Esophagus (tissue), 2 donors: Measurements from ENCODE around the gene RPS16. TPM values are rescaled to one million over a fixed set of nuclear protein-coding genes. Genes with fewer than 3 reads are reported as not detected.
A peak's percentile ranks its signal among the peaks of the same experiment; 100 is the strongest.

Source experiments
- H3K27ac ChIP-seq, 2 donors: one replicate each; pipeline ENCODE4 v1.5.1; 2013; ENCODE audit warnings: low read depth in 2 of 2, mild to moderate bottlenecking in 2 of 2, inconsistent platforms in 1 of 2, low read length in 1 of 2, moderate library complexity in 1 of 2
- H3K27me3 ChIP-seq, 2 donors: one replicate each; pipeline ENCODE4 v1.6.1; 2013; ENCODE audit warnings: low read length in 2 of 2, control low read depth in 1 of 2, mild to moderate bottlenecking in 1 of 2; ENCODE audit not compliant: insufficient read depth in 2 of 2, control insufficient read depth in 1 of 2
- H3K36me3 ChIP-seq, 2 donors: one replicate each; pipeline ENCODE4 v1.6.1; 2013; ENCODE audit warnings: low read length in 1 of 2; ENCODE audit not compliant: control insufficient read depth in 2 of 2, insufficient read depth in 2 of 2
- H3K4me1 ChIP-seq, 2 donors: one replicate each; pipeline ENCODE4 v1.6.1; 2013; ENCODE audit warnings: low read length in 1 of 2; ENCODE audit not compliant: control insufficient read depth in 2 of 2, insufficient read depth in 2 of 2
- H3K4me3 ChIP-seq, 2 donors: one replicate each; pipeline ENCODE4 v1.5.1; 2013; ENCODE audit warnings: low read length in 2 of 2, mild to moderate bottlenecking in 2 of 2, low read depth in 1 of 2, moderate library complexity in 1 of 2
- H3K9me3 ChIP-seq, 2 donors: one replicate each; pipeline ENCODE4 v1.6.1; 2013; ENCODE audit warnings: mild to moderate bottlenecking in 2 of 2, low read depth in 1 of 2, low read length in 1 of 2, moderate library complexity in 1 of 2; ENCODE audit not compliant: control insufficient read depth in 2 of 2, insufficient read depth in 1 of 2
- WGBS, 2 donors: extraction: QIAGEN DNeasy Blood & Tissue Kit; methylation state at CpG; one replicate each; pipeline ENCODE4 v1.1.7; 2013; 5-methylcytosine and 5-hydroxymethylcytosine counted together
- polyA plus RNA-seq, 2 donors: library from polyadenylated mRNA; stranded (reverse); fragments of 200-250 nt; gene quantifications; one replicate each; pipeline ENCODE4 v1.2.3, GENCODE V29; 2013
- donor health status: healthy with polysubstance abuse.
- donor health status: Bipolar disorder and iron deficiency.

The RPS16 gene
- polyA plus RNA-seq, 2 donors = 1,628 to 3,096 TPM

DNA sequence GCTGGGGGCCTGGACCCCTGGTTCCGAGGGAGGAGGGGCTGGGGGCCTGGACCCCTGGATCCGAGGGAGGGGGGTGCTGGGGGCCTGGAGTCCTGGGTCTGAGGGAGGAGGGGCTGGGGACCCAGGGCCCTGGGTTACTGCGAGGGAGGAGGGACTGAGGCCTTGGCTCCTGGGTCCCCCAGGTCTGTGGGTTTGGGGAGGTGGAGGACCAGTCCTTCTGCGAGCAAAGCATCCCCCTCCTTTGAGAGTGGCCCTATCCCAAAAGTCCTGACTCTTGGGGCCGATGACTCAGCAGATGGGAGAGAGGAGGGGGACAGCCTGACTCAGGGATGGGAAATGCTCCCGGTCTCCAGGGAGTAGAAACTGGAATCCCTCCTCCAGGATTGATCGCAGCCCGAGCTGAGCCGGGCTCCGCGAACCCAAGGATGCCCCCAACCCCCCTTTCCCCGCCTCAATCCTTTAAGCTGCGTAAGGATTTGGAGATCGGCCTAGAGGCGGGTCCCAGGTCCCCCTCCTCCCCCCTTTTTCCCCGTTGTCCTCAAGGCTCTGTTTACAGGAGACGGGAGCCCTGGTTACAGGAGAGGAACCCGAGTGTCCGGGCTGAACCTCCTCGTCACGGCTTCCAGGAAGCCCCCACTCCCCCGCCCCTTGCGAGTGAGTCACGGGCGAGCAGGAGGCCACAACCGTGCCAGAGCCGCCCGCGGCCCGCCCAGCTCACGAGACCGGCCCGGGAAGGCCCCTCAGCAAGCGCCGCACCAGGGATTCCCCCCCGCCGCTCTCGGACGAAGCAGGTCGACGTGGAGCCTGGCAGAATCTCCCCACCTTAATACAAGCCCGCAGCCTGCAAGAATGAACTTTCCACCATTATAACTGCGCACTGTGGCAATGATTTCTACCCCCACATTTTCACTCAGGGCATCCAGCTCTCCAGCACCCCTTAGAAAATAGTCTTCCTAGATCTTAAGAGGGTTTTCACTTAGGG is 32.1 kb downstream of the RPS16 start:
- Histone ChIP-seq H3K4me1 (peaks cover 2 to 17% of the 10 kb centered on the region in 2 donors), H3K36me3 (peaks cover 7 to 14% of the 10 kb centered on the region in 2 donors)

DNA sequence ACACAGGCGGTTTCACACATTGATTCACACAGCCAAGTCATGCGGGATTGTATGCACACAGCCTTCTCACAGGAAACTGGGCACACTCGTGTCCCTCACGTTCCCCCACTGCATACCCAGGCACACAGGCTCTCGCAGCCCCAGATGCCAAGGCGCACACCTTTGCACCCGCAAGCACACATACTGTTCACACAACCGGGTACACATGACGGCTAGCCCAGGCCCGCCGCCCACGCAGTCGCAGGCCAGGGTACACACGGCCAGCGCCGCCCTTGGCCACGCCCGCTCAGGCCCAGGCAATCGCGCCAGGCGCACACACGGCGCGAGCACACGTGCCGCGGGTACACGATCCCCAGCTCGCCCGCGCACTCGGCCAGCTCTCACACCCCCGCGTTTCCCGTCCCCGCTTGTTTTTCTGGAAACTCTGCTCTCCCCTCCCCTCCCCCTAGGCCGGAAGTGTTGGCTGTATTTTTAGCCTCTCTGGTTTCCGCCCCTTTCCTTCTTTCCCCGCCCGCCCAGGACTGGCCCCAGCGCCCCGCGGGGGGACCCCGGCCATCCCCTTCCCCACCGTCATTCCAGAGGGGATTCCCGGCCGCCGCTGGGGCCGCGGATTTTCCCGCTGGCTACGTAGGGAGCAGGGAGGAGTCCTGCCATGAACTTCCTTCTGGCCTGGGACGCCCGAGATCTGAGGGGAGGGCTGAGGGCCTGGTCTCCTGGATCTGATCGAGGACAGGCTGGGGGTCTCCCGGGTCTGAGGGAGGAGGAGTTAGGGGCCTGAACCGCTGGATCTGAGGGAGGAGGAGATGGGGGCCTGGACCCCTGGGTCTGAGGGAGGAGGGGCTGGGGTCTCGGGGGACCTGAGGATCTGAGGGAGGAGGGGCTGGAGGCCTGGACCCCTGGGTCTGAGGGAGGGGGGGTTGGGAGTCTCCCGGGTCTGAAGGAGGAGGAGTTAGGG is 33.1 kb downstream of the RPS16 start:
- peak overlapping the region; percentile 97 to 100 for H3K27ac ChIP-seq
- H3K4me3 ChIP-seq = peak overlapping the region; percentile 43 to 47
- H3K27me3 ChIP-seq = no peaks in the 10 kb centered on the region
- no peaks in the 10 kb centered on the region for H3K9me3 ChIP-seq
- H3K36me3 ChIP-seq = peaks cover under 1 to 4% of the 10 kb centered on the region in 2 donors
- H3K4me1 ChIP-seq = peaks cover 5 to 26% of the 10 kb centered on the region in 2 donors
- 1 to 2% methylated on average over 56 to 59 of the region's 59 CpGs for WGBS, 2 donors

More for the DNA sequence above, 32.1 kb downstream of the RPS16 start:
- WGBS, 2 donors = 1 to 5% methylated on average over 43 of the region's 43 CpGs
- no peaks in the 10 kb centered on the region for H3K9me3 ChIP-seq
- H3K4me3 ChIP-seq = peak overlapping the region; percentile 43 to 47
- peak overlapping the region; percentile 97 to 100 for H3K27ac ChIP-seq
- no peaks in the 10 kb centered on the region for H3K27me3 ChIP-seq

DNA sequence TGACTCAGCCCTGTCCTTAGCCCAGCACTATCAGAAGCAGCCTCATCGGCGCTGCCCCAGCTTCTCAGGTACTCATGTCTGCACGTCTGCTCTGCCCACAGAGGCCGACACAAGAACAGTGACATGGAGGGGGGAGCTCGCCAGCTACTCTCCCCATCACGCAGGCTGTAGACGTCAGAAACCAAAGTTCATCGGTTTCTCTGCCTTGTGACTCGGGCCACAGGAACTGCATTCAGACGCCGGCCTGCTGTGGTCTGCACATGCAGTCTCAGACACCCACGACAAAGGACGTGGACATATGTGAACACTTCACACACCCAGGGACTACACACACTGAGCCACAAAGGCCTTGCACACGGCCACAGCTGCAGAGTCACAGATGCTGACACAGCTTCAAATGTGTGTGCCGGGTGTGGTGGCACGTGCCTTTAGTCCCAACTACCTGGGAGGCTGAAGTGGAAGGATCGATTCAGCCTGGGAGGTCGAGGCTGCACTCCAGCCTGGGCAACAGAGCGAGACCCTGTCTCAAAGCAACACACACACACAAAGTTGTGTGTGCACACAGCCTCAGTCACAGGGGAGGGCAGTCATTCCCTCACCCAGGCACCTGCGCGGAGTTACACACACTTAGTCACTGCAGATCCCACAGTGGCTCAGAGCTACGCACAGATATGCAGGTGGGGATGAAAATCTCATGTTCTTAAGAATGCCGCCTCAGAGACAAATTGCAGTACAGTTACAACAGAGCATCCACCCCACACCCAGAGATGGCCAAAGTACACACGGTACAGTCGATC is 34.0 kb downstream of the RPS16 start:
- peaks cover 0 to 4% of the 10 kb centered on the region in 2 donors for H3K36me3 ChIP-seq
- H3K27me3 ChIP-seq = no peaks in the 10 kb centered on the region
- H3K27ac ChIP-seq = peak overlapping the region; percentile 97 to 100
- whole genome bisulfite sequencing, 2 donors = 40 to 44% methylated on average over 25 of the region's 25 CpGs
- H3K4me3 ChIP-seq = peak overlapping the region in 1 of 2 donors; percentile 47
- H3K4me1 ChIP-seq = peaks cover 5 to 29% of the 10 kb centered on the region in 2 donors
- H3K9me3 ChIP-seq = no peaks in the 10 kb centered on the region

DNA sequence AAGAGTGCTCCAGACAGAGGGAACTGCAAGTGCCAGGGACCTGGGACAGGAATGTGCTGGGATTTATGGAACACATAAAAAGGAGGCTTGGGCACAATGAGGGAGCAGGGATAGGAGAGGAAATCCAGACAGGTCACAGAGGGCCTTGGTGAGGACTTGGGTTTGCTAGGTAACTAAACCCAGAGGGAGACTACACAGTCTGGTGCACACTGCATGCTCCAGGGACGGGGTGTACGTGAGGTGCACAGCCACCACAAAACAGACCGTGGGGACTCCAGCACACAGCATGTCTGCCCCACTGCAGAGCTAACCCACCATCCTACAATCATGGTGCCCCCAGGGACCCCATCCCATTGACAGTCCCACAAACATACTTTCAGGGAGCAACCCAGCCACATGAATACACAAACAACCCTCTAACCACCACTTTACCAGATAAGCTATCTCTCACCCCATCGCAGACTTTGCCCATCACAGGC is 34.6 kb downstream of the RPS16 start:
- Histone ChIP-seq H3K27ac (peak overlapping the region; percentile 97 to 100), H3K4me1 (peaks cover 5 to 29% of the 10 kb centered on the region in 2 donors), H3K36me3 (peaks cover 0 to 4% of the 10 kb centered on the region in 2 donors), H3K9me3 (no peaks in the 10 kb centered on the region), H3K4me3 (no peak overlapping the region), H3K27me3 (no peaks in the 10 kb centered on the region)
- 33 to 54% methylated on average over 4 of the region's 4 CpGs for WGBS, 2 donors

DNA sequence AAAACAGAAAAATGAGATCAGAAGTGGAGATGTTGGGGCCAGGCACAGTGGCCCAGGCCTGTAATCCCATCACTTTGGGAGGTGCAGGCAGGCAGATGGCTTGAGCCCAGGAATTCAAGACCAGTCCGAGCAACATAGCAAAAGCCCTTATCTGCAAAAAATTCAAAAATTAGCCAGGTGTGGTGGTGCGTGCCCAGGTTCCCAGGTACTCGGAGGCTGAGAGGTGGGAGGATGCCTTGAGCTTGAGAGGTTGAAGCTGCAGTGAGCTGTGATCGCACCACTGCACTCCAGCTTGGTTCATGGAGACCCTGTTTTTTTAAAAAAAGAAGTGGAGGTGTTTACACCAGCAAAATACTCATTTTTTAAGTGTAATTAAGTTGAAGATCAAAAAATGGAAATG is 35.7 kb downstream of the RPS16 start:
- Histone ChIP-seq H3K36me3 (peaks cover 0 to 4% of the 10 kb centered on the region in 2 donors), H3K4me1 (peaks cover 5 to 29% of the 10 kb centered on the region in 2 donors), H3K4me3 (no peak overlapping the region), H3K27me3 (no peaks in the 10 kb centered on the region), H3K27ac (peak overlapping the region in 1 of 2 donors; percentile 78), H3K9me3 (no peaks in the 10 kb centered on the region)
- 83 to 84% methylated on average over 4 of the region's 4 CpGs for WGBS, 2 donors

DNA sequence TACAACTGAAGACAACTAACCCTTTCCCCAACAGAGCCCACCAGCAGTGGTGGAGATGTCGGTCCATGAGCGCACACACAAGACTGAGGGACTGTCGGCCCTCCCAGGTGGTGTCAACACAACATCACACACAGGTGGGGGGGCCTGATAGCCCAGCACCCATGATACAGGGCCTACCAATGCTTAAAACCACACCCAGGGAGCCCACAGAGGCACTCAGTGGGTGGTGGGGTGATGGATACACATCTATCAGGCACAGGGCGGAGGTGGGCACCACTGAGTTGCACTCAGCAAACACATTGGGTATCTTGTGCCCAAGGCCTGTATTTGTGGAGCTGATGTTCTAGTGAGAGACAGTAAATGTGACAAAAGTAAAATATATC is 36.1 kb downstream of the RPS16 start:
- H3K36me3 ChIP-seq = peaks cover 0 to 4% of the 10 kb centered on the region in 2 donors
- H3K4me1 ChIP-seq = peaks cover 5 to 29% of the 10 kb centered on the region in 2 donors
- H3K27me3 ChIP-seq = no peaks in the 10 kb centered on the region
- no peaks in the 10 kb centered on the region for H3K9me3 ChIP-seq
- no peak overlapping the region for H3K4me3 ChIP-seq
- H3K27ac ChIP-seq = peak overlapping the region in 1 of 2 donors; percentile 78
- 94 to 95% methylated on average over 4 of the region's 4 CpGs for WGBS, 2 donors

DNA sequence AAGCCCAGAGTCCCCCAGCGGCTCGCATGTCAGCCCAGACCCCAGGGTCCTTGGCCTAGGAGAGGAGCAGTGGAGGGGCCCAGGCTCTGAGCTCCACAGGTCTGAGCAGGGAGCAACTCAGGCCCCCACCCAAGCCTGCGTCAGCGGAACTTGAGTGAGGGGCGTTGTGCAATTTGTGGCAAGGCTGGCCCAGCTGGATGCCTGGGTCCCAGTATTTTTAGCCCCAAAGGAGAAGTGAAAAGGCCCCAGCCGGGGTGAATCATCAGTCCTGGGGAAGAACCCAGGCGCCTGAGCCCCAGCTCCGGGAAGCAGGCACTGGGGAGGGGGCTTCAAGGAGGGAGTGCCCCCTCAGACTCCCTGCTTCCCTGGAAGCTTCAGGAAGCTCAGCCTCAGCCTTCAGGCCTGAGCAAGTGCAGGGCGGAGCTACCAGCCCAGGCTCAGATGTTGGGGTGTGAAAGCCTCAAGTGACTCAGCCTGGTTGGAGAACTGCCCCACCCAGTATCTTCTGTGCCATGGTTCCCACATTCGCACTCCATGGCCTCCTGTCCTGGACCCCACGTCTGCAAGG is 37.4 kb downstream of the RPS16 start:
- H3K27ac ChIP-seq = peak overlapping the region; percentile 98 to 99
- H3K4me3 ChIP-seq = peak overlapping the region; percentile 17 to 28
- WGBS, 2 donors = 48 to 57% methylated on average over 11 of the region's 11 CpGs
- H3K27me3 ChIP-seq = no peaks in the 10 kb centered on the region
- peaks cover 0 to 11% of the 10 kb centered on the region in 2 donors for H3K36me3 ChIP-seq
- H3K4me1 ChIP-seq = peaks cover 5 to 29% of the 10 kb centered on the region in 2 donors
- H3K9me3 ChIP-seq = no peaks in the 10 kb centered on the region

DNA sequence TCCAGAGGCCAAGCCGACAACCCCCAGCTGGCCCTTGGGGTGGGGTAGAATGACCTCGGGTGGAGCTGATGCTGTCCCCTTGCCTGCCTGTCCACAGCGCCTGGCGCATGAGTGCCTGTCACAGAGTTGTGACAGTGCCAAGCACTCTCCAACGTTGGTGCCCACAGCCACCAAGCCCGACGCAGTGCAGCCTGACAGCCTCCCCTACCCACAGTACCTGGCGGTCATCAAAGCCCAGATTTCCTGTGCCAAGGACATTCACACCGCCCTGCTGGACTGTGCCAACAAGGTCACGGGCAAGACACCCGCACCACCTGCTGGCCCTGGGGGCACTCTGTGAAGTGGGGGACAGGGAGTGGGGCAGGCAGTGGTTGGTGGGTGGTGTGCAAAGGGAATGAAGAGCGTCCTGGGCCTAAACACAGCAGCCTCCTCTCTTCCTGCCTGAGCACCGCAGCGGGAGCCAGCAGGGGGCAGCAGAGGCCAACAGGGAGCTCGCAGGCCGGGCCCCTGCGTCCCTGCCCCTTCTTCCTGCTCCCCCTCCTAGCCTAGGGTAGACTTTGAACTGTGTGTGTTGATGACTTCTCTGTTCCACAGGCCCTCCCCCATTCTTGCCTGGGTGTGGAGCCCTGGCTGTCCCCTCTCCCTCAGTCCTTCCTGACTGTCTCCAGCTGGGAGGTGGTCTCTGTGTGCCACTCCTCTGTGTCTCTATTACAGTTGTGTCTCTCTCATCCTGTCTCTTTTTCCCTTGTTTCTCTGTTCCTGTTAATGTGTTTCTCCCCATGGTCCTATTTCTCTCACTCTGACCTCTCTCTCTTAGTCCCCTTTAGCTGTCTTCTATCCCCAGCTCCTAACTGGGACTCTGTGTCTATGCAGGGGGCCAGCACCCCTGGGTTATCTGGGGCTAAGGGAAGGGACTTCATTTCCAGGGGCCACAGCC is 38.1 kb downstream of the RPS16 start:
- Histone ChIP-seq H3K4me1 (peaks cover 5 to 29% of the 10 kb centered on the region in 2 donors), H3K27ac (peak overlapping the region; percentile 98 to 99), H3K36me3 (peaks cover 0 to 12% of the 10 kb centered on the region in 2 donors), H3K4me3 (peak overlapping the region; percentile 17 to 28), H3K9me3 (no peaks in the 10 kb centered on the region), H3K27me3 (no peaks in the 10 kb centered on the region)
- 24 to 26% methylated on average over 17 of the region's 17 CpGs for WGBS, 2 donors
